ENCODE results near the gene NR1D2. TPM values are rescaled to one million over a fixed set of nuclear protein-coding genes. Genes with fewer than 3 reads are reported as not detected.

Gene NR1D2
- total and polyA plus RNA-seq, 2 of the 13 experiments (the other 11 are each of a cell fraction or from before 2014, with no cell fraction given): 5.3 to 8.1 TPM

DNA sequence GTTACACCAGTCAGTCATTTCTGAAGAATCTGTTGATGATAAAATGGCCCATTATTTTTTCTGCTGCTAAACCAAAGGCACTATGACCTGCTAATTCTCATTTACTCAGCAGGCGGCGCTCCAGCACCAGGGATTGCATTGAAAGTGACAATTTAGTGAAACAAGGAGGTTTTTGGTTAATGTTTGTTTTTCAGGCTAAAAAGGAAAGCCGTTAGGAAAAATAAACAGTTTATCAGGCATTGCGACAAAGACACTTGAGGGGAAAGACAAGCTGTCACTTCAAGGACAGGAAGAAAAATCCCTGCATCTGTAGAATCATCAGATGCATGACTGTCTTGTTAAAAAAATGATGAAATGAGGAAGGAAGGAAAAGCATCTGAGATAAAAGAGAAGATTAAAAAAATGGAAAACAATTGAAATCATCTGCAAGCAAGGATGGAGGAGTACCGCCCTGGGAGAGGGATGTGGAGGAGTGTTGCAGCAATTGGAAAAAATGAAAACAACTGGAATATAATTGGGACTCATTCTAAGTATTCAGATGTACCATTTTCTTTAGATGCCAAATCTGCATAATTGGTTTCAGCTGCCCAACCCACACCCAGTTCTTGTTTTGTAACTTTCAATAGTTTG is 54.0 kb downstream of the NR1D2 start (continued):
- TF ChIP-seq, protein P1, sequence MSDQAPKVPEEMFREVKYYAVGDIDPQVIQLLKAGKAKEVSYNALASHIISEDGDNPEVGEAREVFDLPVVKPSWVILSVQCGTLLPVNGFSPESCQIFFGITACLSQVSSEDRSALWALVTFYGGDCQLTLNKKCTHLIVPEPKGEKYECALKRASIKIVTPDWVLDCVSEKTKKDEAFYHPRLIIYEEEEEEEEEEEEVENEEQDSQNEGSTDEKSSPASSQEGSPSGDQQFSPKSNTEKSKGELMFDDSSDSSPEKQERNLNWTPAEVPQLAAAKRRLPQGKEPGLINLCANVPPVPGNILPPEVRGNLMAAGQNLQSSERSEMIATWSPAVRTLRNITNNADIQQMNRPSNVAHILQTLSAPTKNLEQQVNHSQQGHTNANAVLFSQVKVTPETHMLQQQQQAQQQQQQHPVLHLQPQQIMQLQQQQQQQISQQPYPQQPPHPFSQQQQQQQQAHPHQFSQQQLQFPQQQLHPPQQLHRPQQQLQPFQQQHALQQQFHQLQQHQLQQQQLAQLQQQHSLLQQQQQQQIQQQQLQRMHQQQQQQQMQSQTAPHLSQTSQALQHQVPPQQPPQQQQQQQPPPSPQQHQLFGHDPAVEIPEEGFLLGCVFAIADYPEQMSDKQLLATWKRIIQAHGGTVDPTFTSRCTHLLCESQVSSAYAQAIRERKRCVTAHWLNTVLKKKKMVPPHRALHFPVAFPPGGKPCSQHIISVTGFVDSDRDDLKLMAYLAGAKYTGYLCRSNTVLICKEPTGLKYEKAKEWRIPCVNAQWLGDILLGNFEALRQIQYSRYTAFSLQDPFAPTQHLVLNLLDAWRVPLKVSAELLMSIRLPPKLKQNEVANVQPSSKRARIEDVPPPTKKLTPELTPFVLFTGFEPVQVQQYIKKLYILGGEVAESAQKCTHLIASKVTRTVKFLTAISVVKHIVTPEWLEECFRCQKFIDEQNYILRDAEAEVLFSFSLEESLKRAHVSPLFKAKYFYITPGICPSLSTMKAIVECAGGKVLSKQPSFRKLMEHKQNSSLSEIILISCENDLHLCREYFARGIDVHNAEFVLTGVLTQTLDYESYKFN (CRISPR knock-in tag; conservative IDR thresholded peaks at IDR 0.05): no peak
- TF ChIP-seq SOX6 (IDR thresholded peaks at IDR 0.05) (no peak), SOX6 (CRISPR knock-in tag; IDR thresholded peaks at IDR 0.05) (peak; percentile 21; the same call in 1 of the 2 replicates), ZZZ3 (CRISPR knock-in tag; IDR thresholded peaks at IDR 0.05; ENCODE audit: borderline replicate concordance) (no peak), ZNF331 (CRISPR knock-in tag; IDR thresholded peaks at IDR 0.05) (peak; percentile 53; the same call in 1 of the 2 replicates), PHB2 (IDR thresholded peaks at IDR 0.05; ENCODE audit: partially characterized antibody) (no peak), ZNF550 (CRISPR knock-in tag; IDR thresholded peaks at IDR 0.05; ENCODE audit: borderline replicate concordance) (no peak), TP53 (CRISPR knock-in tag; conservative IDR thresholded peaks at IDR 0.05) (no peak), SRSF9 (IDR thresholded peaks at IDR 0.05; ENCODE audit: borderline replicate concordance, insufficient read depth, low read depth, low read length, poor library complexity, severe bottlenecking) (no peak), RXRA (CRISPR knock-in tag; IDR thresholded peaks at IDR 0.05) (no peak), SRF (IDR thresholded peaks at IDR 0.05; ENCODE audit: low read depth, low read length) (no peak), STAG1 (CRISPR knock-in tag; IDR thresholded peaks at IDR 0.05) (peak; percentile 97), FOXA3 (CRISPR knock-in tag; IDR thresholded peaks at IDR 0.05) (peak; percentile 34; the same call in 1 of the 2 replicates), FOXK2 (IDR thresholded peaks at IDR 0.05) (no peak)
- TF ChIP-seq, protein P2, sequence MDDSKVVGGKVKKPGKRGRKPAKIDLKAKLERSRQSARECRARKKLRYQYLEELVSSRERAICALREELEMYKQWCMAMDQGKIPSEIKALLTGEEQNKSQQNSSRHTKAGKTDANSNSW (CRISPR knock-in tag; IDR thresholded peaks at IDR 0.05; ENCODE audit: borderline replicate concordance): no peak
- TF ChIP-seq, protein P3, sequence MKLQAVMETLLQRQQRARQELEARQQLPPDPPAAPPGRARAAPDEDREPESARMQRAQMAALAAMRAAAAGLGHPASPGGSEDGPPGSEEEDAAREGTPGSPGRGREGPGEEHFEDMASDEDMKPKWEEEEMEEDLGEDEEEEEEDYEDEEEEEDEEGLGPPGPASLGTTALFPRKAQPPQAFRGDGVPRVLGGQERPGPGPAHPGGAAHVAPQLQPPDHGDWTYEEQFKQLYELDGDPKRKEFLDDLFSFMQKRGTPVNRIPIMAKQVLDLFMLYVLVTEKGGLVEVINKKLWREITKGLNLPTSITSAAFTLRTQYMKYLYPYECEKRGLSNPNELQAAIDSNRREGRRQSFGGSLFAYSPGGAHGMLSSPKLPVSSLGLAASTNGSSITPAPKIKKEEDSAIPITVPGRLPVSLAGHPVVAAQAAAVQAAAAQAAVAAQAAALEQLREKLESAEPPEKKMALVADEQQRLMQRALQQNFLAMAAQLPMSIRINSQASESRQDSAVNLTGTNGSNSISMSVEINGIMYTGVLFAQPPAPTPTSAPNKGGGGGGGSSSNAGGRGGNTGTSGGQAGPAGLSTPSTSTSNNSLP (IDR thresholded peaks at IDR 0.05; ENCODE audit: low read depth, low read length): 0 out of 2 replicates have a peak, but pooled peaks have one; percentile 28
- TF ChIP-seq, protein P4, sequence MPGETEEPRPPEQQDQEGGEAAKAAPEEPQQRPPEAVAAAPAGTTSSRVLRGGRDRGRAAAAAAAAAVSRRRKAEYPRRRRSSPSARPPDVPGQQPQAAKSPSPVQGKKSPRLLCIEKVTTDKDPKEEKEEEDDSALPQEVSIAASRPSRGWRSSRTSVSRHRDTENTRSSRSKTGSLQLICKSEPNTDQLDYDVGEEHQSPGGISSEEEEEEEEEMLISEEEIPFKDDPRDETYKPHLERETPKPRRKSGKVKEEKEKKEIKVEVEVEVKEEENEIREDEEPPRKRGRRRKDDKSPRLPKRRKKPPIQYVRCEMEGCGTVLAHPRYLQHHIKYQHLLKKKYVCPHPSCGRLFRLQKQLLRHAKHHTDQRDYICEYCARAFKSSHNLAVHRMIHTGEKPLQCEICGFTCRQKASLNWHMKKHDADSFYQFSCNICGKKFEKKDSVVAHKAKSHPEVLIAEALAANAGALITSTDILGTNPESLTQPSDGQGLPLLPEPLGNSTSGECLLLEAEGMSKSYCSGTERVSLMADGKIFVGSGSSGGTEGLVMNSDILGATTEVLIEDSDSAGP (CRISPR knock-in tag; IDR thresholded peaks at IDR 0.05; ENCODE audit: borderline replicate concordance): no peak
- TF ChIP-seq, protein P5, sequence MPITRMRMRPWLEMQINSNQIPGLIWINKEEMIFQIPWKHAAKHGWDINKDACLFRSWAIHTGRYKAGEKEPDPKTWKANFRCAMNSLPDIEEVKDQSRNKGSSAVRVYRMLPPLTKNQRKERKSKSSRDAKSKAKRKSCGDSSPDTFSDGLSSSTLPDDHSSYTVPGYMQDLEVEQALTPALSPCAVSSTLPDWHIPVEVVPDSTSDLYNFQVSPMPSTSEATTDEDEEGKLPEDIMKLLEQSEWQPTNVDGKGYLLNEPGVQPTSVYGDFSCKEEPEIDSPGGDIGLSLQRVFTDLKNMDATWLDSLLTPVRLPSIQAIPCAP (CRISPR knock-in tag; IDR thresholded peaks at IDR 0.05; ENCODE audit: low read depth): no peak
- TF ChIP-seq, protein P6, sequence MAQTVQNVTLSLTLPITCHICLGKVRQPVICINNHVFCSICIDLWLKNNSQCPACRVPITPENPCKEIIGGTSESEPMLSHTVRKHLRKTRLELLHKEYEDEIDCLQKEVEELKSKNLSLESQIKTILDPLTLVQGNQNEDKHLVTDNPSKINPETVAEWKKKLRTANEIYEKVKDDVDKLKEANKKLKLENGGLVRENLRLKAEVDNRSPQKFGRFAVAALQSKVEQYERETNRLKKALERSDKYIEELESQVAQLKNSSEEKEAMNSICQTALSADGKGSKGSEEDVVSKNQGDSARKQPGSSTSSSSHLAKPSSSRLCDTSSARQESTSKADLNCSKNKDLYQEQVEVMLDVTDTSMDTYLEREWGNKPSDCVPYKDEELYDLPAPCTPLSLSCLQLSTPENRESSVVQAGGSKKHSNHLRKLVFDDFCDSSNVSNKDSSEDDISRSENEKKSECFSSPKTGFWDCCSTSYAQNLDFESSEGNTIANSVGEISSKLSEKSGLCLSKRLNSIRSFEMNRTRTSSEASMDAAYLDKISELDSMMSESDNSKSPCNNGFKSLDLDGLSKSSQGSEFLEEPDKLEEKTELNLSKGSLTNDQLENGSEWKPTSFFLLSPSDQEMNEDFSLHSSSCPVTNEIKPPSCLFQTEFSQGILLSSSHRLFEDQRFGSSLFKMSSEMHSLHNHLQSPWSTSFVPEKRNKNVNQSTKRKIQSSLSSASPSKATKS (CRISPR knock-in tag; IDR thresholded peaks at IDR 0.05): no peak

Data from HepG2 (cell line).